Activated CD4-positive, alpha-beta T cell treated with anti-CD3 and anti-CD28 coated beads, Interleukin-2, Interleukin-4, amounts not matched to agents 100 ng/mL and 50 ng/mL, durations not matched to agents 16 hours and 8 hours (primary cell): ENCODE results near the gene ATP13A1.
"Not testable (repeated sequence)": the region's sequence is repeated elsewhere in the genome, so short reads cannot be mapped to it uniquely, and the experiment has no call there.

Experiments
- DNase-seq: peaks from one replicate; pipeline ENCODE4 v3.0.0-alpha.2; 2020; ENCODE audit warnings: low spot score

The ATP13A1 gene

GRCh38 chr19:19619181-19619848, 44.2 kb downstream of the ATP13A1 start:
- DNase-seq: no peak

DNA sequence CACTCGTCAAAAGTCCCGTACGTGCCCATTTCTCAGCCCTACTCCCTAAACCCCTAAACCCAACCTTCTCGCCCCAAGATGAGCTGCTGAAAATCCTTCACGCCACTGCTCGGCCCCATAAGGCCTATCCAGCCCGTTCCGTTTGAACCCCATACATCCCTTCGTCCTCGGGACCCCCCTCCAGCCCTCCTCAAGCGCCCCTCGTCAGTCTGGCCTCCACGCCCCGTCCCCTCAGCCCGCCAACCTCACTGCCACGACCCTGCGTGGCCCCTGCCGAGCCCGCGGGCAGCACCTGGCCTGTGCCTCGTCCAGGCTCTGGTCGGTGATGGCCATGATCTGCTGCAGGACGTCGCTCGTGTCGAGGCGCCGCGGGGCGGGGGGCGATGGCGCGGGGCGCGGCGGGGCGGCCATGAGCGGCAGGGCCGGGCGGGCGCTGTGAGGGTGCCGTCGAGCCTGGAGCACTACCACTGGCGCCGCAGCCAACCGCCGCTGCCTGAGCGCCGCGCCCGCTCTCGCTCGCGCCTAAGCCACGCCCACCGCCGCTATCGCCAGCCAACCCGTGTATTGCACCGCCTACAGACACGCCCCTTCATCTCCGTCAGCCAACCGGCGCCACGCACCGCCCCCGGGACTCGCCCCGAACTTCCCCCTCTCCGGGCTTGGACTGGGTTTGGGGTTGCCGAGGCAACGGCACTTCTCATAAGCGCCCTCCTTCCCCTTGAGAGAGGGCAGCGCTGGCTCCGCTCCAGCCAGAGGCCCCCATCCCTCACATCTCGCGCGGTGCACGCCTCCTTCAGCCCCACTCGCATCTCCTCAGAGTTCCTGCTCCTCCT, 45.0 kb downstream of the ATP13A1 start, which contains the start of gene PBX4:
Gene PBX4, minus strand, starts transcription at position 469 of the 833 bp plus-strand sequence. Its CDS starts 58 bp downstream, at position 411.
- peak; percentile 99 for DNase-seq

- peak; percentile 43 for DNase-seq
Observed at GRCh38 chr19:19615086-19615485, 48.4 kb downstream of the ATP13A1 start.

GRCh38 chr19:19613506-19613905, 50.0 kb downstream of the ATP13A1 start:
- DNase-seq: no peak

DNA sequence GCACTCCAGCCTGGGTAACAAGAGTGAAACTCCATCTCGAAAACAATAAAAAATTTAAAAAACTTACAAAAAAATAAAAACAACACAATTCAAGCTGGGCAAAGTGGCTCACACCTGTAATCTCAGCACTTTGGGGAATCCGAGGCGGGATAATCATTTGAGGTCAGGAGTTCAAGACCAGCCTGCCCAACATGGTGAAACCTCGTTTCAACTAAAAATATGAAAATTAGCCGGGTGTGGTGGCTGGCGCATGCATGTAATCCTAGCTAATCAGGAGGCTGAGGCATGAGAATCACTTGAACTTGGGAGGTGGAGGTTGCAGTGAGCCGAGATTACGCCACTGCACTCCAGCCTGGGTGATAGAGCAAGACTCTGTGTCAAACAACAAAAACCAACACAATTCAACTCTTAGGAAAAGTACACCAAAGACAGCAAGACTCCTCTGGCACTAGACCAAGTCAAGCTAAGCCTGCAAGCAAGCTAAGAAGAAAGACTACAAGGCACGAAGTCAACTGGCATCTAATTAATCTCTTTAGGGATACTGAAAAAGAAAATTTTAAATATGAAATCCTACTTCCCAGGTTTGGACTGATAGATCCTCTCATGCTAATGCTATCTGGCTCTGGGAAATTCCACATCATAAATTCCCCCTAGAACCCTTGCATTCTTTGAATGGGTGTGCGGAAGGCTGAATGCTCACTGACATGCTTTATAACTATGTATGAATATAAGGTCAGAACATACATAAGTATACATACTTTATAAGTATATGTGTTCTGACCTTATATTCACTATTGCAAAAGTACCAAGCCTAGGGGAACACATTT, 52.9 kb downstream of the ATP13A1 start:
- DNase-seq: no peak

- not testable (repeated sequence) for DNase-seq
Observed at GRCh38 chr19:19606686-19607085, 56.8 kb downstream of the ATP13A1 start.

GRCh38 chr19:19606021-19606420, 57.5 kb downstream of the ATP13A1 start:
- DNase-seq: peak; percentile 66

DNA sequence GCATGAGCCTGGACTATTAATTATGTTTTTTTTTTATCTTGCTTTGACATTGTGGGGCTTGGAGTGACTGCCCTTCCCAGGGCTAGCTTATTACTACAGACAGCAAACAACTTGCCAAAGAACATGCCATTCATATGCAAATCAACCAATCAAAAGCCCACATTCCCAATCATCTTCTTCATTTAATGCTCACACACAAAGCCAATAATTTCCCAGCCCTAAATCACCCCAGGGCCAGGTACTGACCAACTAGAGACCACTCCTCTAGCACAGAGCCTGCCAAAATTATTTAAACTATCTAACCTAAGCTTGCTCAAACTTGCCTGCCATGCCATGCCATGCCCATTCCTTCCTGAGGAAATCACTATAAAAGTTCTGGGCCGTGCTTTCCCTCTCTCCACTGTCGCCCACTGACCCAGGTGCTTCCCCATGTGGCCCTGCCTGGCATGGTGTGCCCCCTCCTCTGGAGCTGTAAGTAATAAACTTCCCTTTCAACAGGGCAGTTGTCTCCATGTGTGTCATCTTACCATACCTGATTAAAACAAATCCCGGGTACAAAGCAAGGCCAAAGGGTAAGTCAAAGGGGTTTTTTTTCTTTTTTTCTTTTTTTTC, 60.7 kb downstream of the ATP13A1 start:
- no peak for DNase-seq

GRCh38 chr19:19602136-19602712, 61.3 kb downstream of the ATP13A1 start:
- DNase-seq: no peak

GRCh38 chr19:19600793-19601330, 62.6 kb downstream of the ATP13A1 start:
- DNase-seq: no peak

GRCh38 chr19:19598728-19599451, 64.6 kb downstream of the ATP13A1 start:
- DNase-seq: peak; percentile 77

GRCh38 chr19:19597809-19598306, 65.6 kb downstream of the ATP13A1 start:
- peak; percentile 93 for DNase-seq
